ENCODE results near the gene TMEM232.

DNA sequence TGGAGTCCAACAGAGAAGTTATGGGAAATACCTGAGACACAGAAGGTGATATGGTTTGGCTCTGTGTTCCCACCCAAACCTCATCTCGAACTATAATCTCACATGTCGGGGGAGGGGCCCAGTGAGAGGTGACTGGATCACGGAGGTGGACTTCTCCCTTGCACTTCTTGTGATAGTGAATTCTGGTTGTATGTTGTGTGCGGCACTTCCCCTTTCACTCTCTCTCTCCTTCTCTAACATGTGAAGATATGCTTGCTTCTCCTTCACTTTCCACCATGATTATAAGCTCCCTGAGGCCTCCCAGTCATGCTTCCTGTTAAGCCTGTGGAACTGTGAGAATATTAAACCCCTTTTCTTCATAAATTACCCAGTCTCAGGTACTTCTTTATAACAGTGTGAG lies 96.1 kb downstream of the TMEM232 start:
- no peak for TF ChIP-seq POLR2A (IDR thresholded peaks at IDR 0.05)
- TF ChIP-seq, protein P1, sequence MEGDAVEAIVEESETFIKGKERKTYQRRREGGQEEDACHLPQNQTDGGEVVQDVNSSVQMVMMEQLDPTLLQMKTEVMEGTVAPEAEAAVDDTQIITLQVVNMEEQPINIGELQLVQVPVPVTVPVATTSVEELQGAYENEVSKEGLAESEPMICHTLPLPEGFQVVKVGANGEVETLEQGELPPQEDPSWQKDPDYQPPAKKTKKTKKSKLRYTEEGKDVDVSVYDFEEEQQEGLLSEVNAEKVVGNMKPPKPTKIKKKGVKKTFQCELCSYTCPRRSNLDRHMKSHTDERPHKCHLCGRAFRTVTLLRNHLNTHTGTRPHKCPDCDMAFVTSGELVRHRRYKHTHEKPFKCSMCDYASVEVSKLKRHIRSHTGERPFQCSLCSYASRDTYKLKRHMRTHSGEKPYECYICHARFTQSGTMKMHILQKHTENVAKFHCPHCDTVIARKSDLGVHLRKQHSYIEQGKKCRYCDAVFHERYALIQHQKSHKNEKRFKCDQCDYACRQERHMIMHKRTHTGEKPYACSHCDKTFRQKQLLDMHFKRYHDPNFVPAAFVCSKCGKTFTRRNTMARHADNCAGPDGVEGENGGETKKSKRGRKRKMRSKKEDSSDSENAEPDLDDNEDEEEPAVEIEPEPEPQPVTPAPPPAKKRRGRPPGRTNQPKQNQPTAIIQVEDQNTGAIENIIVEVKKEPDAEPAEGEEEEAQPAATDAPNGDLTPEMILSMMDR (IDR thresholded peaks at IDR 0.05): no peak

All from thyroid gland (tissue), 4 donors.